ENCODE data around the gene AKT1.

The AKT1 gene

DNA sequence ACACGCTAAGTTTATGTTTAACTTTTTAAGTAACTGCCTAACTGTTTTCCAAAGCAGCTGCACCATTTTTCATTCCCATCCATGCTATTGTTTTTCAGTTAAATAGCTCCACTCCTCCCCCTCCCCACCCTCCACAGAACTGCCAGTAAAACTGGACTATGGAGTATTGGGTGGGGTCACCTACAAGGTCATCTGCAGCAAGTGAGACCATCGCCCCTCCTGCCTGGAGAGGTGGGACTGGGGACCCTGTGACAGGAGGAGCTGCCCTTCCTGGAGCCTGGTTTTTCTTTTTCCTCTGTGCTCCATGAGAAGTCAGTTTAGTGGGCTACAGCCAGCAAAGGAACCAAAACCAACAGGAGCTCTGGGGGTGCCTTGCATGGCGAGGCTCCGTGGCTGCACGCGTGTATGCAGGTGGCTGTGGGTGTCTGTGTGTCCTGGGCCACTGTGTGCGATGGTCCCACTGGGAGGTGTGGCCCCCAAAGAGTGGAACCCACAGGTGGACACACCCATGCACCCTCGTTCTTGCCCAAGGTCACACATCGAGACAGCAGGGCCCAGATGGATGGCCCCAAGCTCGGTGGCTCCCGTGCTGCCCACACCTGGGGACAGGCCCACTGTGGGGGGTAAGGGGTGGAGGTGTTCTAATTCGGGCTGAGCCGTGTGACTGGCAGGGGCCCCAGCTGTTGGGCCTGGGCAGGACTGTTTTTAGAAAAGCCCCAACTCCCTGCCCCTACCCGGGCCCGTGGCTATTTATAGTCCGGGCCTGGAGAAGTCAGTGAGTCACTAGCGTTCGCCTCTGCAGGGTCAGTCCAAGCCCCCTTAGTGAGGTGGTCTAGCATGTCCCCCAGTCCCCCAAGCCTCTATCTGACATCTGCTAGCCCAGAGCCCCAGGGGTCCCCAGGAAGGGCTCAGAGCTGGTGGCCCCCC is 73.8 kb downstream of the AKT1 start:
- Mint-ChIP-seq H3K36me3 (ENCODE audit: low read depth) (peaks cover 28% of the 10 kb centered on the region), H3K9me3 (no peaks in the 10 kb centered on the region), H3K4me1 (ENCODE audit: low read depth) (no peaks in the 10 kb centered on the region), H3K27me3 (no peaks in the 10 kb centered on the region), H3K27ac (no peak overlapping the region), H3K4me3 (no peak overlapping the region)
- DNase-seq: no peak

Measured in activated T-cell treated with anti-CD3 and anti-CD28 coated beads, Interleukin-2, amount 50 U/mL, for 24 hours (primary cell).